Measurements from ENCODE around the gene DMKN.

Gene DMKN

DNA sequence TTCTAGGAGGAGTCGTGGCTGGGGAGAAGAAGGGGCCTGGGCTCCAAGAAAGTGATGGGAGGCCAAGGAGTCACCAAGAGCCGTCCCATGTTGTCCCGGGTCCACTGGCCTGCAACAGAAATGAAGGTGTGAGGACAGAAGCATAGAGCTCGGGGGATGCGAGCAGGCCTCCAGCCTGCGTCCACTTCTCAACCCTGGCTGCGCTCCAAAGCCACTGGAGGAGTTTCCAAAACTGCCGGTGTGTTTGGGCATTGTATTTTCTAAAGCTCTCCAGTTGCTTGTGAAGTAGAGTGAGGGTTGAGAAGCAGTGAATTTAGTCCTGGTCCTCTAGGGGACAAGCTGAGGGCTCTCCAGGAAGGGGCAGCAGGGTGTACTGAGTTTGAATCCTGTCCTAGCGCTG, 52.4 kb downstream of the DMKN start:
- H2AFZ ChIP-seq (ENCODE audit: low read depth, low read length, severe bottlenecking): no peak overlapping the region
- H3K27me3 ChIP-seq (ENCODE audit: low read length): no peaks in the 10 kb centered on the region
- H3K9me3 ChIP-seq (ENCODE audit: insufficient read depth, low read length): no peaks in the 10 kb centered on the region
- no peak overlapping the region for H3K4me3 ChIP-seq (ENCODE audit: insufficient read depth, low read length, poor library complexity, severe bottlenecking)
- no peaks in the 10 kb centered on the region for H3K9me2 ChIP-seq (replicated peaks; ENCODE audit: insufficient read depth, low read length)
- 0 out of 2 replicates have a peak, but pooled peaks cover 5% of the 10 kb centered on the region for H3F3A ChIP-seq (ENCODE audit: insufficient read depth)
- H3K79me2 ChIP-seq (ENCODE audit: insufficient read depth, low read length): no peaks in the 10 kb centered on the region
- no peak overlapping the region for H3K9ac ChIP-seq (ENCODE audit: low read length)
- H4K20me1 ChIP-seq (ENCODE audit: low read depth, low read length): no peaks in the 10 kb centered on the region
- no peak overlapping the region for H3K27ac ChIP-seq (ENCODE audit: low read depth, low read length)
- TF ChIP-seq, protein P1, sequence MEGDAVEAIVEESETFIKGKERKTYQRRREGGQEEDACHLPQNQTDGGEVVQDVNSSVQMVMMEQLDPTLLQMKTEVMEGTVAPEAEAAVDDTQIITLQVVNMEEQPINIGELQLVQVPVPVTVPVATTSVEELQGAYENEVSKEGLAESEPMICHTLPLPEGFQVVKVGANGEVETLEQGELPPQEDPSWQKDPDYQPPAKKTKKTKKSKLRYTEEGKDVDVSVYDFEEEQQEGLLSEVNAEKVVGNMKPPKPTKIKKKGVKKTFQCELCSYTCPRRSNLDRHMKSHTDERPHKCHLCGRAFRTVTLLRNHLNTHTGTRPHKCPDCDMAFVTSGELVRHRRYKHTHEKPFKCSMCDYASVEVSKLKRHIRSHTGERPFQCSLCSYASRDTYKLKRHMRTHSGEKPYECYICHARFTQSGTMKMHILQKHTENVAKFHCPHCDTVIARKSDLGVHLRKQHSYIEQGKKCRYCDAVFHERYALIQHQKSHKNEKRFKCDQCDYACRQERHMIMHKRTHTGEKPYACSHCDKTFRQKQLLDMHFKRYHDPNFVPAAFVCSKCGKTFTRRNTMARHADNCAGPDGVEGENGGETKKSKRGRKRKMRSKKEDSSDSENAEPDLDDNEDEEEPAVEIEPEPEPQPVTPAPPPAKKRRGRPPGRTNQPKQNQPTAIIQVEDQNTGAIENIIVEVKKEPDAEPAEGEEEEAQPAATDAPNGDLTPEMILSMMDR (IDR thresholded peaks at IDR 0.05; ENCODE audit: insufficient read depth, low read length, poor library complexity, severe bottlenecking): no peak
- TF ChIP-seq EZH2phosphoT487 (conservative IDR thresholded peaks at IDR 0.05; ENCODE audit: low read length): no peak
- H3K36me3 ChIP-seq (ENCODE audit: low read length): no peaks in the 10 kb centered on the region
- H3K4me2 ChIP-seq (ENCODE audit: low read depth, low read length, poor library complexity, severe bottlenecking): no peak overlapping the region

DNA sequence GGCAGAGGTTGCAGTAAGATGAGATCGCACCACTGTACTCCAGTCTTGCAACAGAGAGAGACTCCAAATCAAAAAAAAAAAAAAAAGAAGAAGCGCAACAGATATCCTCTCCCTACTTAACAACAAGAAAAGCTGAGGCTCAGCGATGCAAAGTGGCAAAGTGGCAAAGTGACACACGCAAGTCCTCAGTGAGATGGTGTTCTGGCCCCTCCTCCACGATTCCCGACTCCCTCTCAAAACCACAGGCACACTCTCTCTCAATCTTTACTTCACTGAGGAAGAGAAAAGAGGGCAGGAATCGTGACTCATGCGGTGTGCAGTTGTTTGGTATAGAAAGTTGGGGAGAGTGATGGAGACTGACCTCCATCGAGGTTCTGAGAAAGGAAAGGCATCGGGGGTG, 52.8 kb downstream of the DMKN start:
- H3K79me2 ChIP-seq (ENCODE audit: insufficient read depth, low read length): no peaks in the 10 kb centered on the region
- H3K9me3 ChIP-seq (ENCODE audit: insufficient read depth, low read length): no peaks in the 10 kb centered on the region
- H3K27me3 ChIP-seq (ENCODE audit: low read length): no peaks in the 10 kb centered on the region
- H3K9ac ChIP-seq (ENCODE audit: low read length): no peak overlapping the region
- no peak for TF ChIP-seq EZH2phosphoT487 (conservative IDR thresholded peaks at IDR 0.05; ENCODE audit: low read length)
- TF ChIP-seq, protein P1 (IDR thresholded peaks at IDR 0.05; ENCODE audit: insufficient read depth, low read length, poor library complexity, severe bottlenecking): no peak
- no peak overlapping the region for H3K27ac ChIP-seq (ENCODE audit: low read depth, low read length)
- no peaks in the 10 kb centered on the region for H4K20me1 ChIP-seq (ENCODE audit: low read depth, low read length)
- no peak overlapping the region for H3K4me2 ChIP-seq (ENCODE audit: low read depth, low read length, poor library complexity, severe bottlenecking)
- 0 out of 2 replicates have a peak, but pooled peaks cover 5% of the 10 kb centered on the region for H3F3A ChIP-seq (ENCODE audit: insufficient read depth)
- no peaks in the 10 kb centered on the region for H3K9me2 ChIP-seq (replicated peaks; ENCODE audit: insufficient read depth, low read length)
- no peak overlapping the region for H3K4me3 ChIP-seq (ENCODE audit: insufficient read depth, low read length, poor library complexity, severe bottlenecking)
- no peaks in the 10 kb centered on the region for H3K36me3 ChIP-seq (ENCODE audit: low read length)
- no peak overlapping the region for H2AFZ ChIP-seq (ENCODE audit: low read depth, low read length, severe bottlenecking)

DNA sequence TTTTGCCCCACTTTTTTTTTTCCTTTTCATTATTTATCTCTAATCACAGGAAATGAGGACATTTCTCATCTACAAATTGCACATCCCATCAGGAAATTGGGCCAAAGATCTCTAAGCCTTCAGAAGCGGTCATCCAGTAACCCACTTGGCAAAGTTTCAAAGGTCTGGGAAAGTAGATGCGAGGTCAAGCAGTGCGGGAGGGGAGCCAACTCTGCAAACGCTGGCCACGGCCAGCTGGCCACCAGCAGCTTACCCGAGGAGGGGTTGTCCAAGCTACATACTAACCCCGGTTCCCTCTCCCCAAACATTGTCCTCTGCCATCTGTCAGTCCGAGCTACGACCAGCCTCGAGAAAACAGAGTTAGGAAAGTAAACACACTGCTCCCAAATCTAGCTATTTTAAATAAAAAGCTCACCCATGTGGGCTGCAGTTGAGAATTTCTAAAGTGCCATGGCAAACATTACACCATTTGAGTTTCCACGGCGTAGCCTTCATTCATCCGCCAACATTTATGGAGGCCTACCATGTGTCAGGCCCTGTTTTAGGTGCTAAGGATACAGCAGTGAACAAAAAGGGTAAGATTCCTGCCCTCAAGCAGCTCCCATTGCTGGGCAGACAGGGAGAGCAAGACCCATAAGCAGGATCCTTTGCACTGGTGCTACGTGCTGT, 53.9 kb downstream of the DMKN start:
- Histone ChIP-seq H3K27me3 (ENCODE audit: low read length) (no peaks in the 10 kb centered on the region), H3K36me3 (ENCODE audit: low read length) (no peaks in the 10 kb centered on the region), H3K9me3 (ENCODE audit: insufficient read depth, low read length) (no peaks in the 10 kb centered on the region), H3F3A (ENCODE audit: insufficient read depth) (0 out of 2 replicates have a peak, but pooled peaks cover 5% of the 10 kb centered on the region), H3K9ac (ENCODE audit: low read length) (no peak overlapping the region), H3K27ac (ENCODE audit: low read depth, low read length) (no peak overlapping the region), H3K9me2 (replicated peaks; ENCODE audit: insufficient read depth, low read length) (no peaks in the 10 kb centered on the region), H3K4me2 (ENCODE audit: low read depth, low read length, poor library complexity, severe bottlenecking) (no peak overlapping the region), H3K4me3 (ENCODE audit: insufficient read depth, low read length, poor library complexity, severe bottlenecking) (no peak overlapping the region), H3K79me2 (ENCODE audit: insufficient read depth, low read length) (no peaks in the 10 kb centered on the region), H4K20me1 (ENCODE audit: low read depth, low read length) (no peaks in the 10 kb centered on the region), H2AFZ (ENCODE audit: low read depth, low read length, severe bottlenecking) (no peak overlapping the region)
- no peak for TF ChIP-seq EZH2phosphoT487 (conservative IDR thresholded peaks at IDR 0.05; ENCODE audit: low read length)
- TF ChIP-seq, protein P1 (IDR thresholded peaks at IDR 0.05; ENCODE audit: insufficient read depth, low read length, poor library complexity, severe bottlenecking): no peak

All from SU-DHL-6 (cell line).